ENCODE measurements around the gene GRM7.

Gene GRM7

GRCh38 chr3:7536921-7537320 lies 676.0 kb downstream of the GRM7 start:
- TF ChIP-seq CTCF (IDR thresholded peaks at IDR 0.05; ENCODE audit: insufficient read depth, low read length) (no peak), SPI1 (IDR thresholded peaks at IDR 0.05; ENCODE audit: borderline replicate concordance, low read depth) (no peak), POLR2AphosphoS5 (IDR thresholded peaks at IDR 0.05; ENCODE audit: low read depth) (no peak), REST (IDR thresholded peaks at IDR 0.05; ENCODE audit: insufficient replicate concordance, low read depth) (no peak), GABPA (IDR thresholded peaks at IDR 0.05; ENCODE audit: low read depth) (no peak)
- no peak for DNase-seq (ENCODE audit: low read depth in 1 of 2, low spot score in 1 of 2)
- no peak overlapping the region for H3K27ac ChIP-seq (replicated peaks)
- no peaks in the 10 kb centered on the region for H3K27me3 ChIP-seq (ENCODE audit: insufficient read depth, poor library complexity, severe bottlenecking)
- H3K4me3 ChIP-seq (replicated peaks; ENCODE audit: insufficient read depth, low read length): no peak overlapping the region

- Histone ChIP-seq H3K4me3 (replicated peaks; ENCODE audit: insufficient read depth, low read length) (no peak overlapping the region), H3K27ac (replicated peaks) (no peak overlapping the region), H3K27me3 (ENCODE audit: insufficient read depth, poor library complexity, severe bottlenecking) (no peaks in the 10 kb centered on the region)
- DNase-seq (ENCODE audit: low read depth in 1 of 2, low spot score in 1 of 2): no peak
- TF ChIP-seq GABPA (IDR thresholded peaks at IDR 0.05; ENCODE audit: low read depth): no peak
Measured at GRCh38 chr3:7543294-7543880, 682.5 kb downstream of the GRM7 start.

- no peak overlapping the region for H3K27ac ChIP-seq (replicated peaks)
- no peak for TF ChIP-seq GABPA (IDR thresholded peaks at IDR 0.05; ENCODE audit: low read depth)
- no peak for TF ChIP-seq SPI1 (IDR thresholded peaks at IDR 0.05; ENCODE audit: borderline replicate concordance, low read depth)
- TF ChIP-seq REST (IDR thresholded peaks at IDR 0.05; ENCODE audit: insufficient replicate concordance, low read depth): no peak
- no peak for TF ChIP-seq POLR2AphosphoS5 (IDR thresholded peaks at IDR 0.05; ENCODE audit: low read depth)
- no peak for TF ChIP-seq CTCF (IDR thresholded peaks at IDR 0.05; ENCODE audit: insufficient read depth, low read length)
- no peak overlapping the region for H3K4me3 ChIP-seq (replicated peaks; ENCODE audit: insufficient read depth, low read length)
- DNase-seq (ENCODE audit: low read depth in 1 of 2, low spot score in 1 of 2): no peak
- no peaks in the 10 kb centered on the region for H3K27me3 ChIP-seq (ENCODE audit: insufficient read depth, poor library complexity, severe bottlenecking)
Measured at GRCh38 chr3:7545334-7545733, 684.4 kb downstream of the GRM7 start.

- Histone ChIP-seq H3K27me3 (ENCODE audit: insufficient read depth, poor library complexity, severe bottlenecking) (no peaks in the 10 kb centered on the region), H3K27ac (replicated peaks) (no peak overlapping the region)
Measured at GRCh38 chr3:7546253-7546652, 685.3 kb downstream of the GRM7 start.

More at GRCh38 chr3:7546253-7546652, 685.3 kb downstream of the GRM7 start:
- no peak for DNase-seq (ENCODE audit: low read depth in 1 of 2, low spot score in 1 of 2)
- H3K4me3 ChIP-seq (replicated peaks; ENCODE audit: insufficient read depth, low read length): no peak overlapping the region
- TF ChIP-seq GABPA (IDR thresholded peaks at IDR 0.05; ENCODE audit: low read depth) (no peak), CTCF (IDR thresholded peaks at IDR 0.05; ENCODE audit: insufficient read depth, low read length) (no peak), REST (IDR thresholded peaks at IDR 0.05; ENCODE audit: insufficient replicate concordance, low read depth) (no peak), SPI1 (IDR thresholded peaks at IDR 0.05; ENCODE audit: borderline replicate concordance, low read depth) (no peak; the same call in 1 of the 2 replicates), POLR2AphosphoS5 (IDR thresholded peaks at IDR 0.05; ENCODE audit: low read depth) (no peak)

All from HL-60 (cell line).